Trophoblast cell (in vitro differentiated cells and primary cell): Measurements from ENCODE around the gene AUTS2.

Source experiments
- DNase-seq, 2 donors: peaks; one replicate each; pipeline ENCODE4 v3.0.0-alpha.2; 2016
- H2AFZ ChIP-seq: 2 replicates; pipeline ENCODE4 v1.6.1; 2013; ENCODE audit warnings: low read length, moderate library complexity, mild to moderate bottlenecking; ENCODE audit not compliant: insufficient read depth, poor library complexity
- H2AK5ac ChIP-seq: 2 replicates; pipeline ENCODE4 v1.6.1; 2013; ENCODE audit warnings: mild to moderate bottlenecking, low read length
- H2BK120ac ChIP-seq: 2 replicates; pipeline ENCODE4 v1.6.1; 2013; ENCODE audit warnings: low read length, mild to moderate bottlenecking, moderate library complexity; ENCODE audit not compliant: insufficient read depth, poor library complexity
- H2BK12ac ChIP-seq: 2 replicates; pipeline ENCODE4 v1.6.1; 2013; ENCODE audit warnings: mild to moderate bottlenecking, low read length, moderate library complexity
- H2BK5ac ChIP-seq: 2 replicates; pipeline ENCODE4 v1.6.1; 2013; ENCODE audit warnings: low read length, low read depth, moderate library complexity, mild to moderate bottlenecking; ENCODE audit not compliant: poor library complexity
- H3K14ac ChIP-seq: 2 replicates; pipeline ENCODE4 v1.6.1; 2013; ENCODE audit warnings: mild to moderate bottlenecking, low read length
- H3K18ac ChIP-seq: 2 replicates; pipeline ENCODE4 v1.6.1; 2013; ENCODE audit warnings: mild to moderate bottlenecking, low read length
- H3K23ac ChIP-seq: 2 replicates; pipeline ENCODE4 v1.6.1; 2013; ENCODE audit warnings: low read length
- H3K27ac ChIP-seq: 2 replicates; pipeline ENCODE4 v1.5.1; 2013; ENCODE audit warnings: low read depth, mild to moderate bottlenecking, inconsistent platforms, low read length, moderate library complexity
- H3K27me3 ChIP-seq: 2 replicates; pipeline ENCODE4 v1.6.1; 2013; ENCODE audit warnings: inconsistent platforms, mild to moderate bottlenecking, low read length, moderate library complexity; ENCODE audit not compliant: insufficient read depth
- H3K36me3 ChIP-seq, 2 experiments: 1 replicate in 1 of 2; 2 replicates in 1 of 2; pipeline ENCODE4 v1.6.1; 2013; ENCODE audit warnings: low read length in 2 of 2, mild to moderate bottlenecking in 2 of 2, moderate library complexity in 1 of 2; ENCODE audit not compliant: insufficient read depth in 2 of 2, control insufficient read depth in 1 of 2
- H3K4ac ChIP-seq: 2 replicates; pipeline ENCODE4 v1.6.1; 2013; ENCODE audit warnings: low read depth, mild to moderate bottlenecking, low read length, moderate library complexity
- H3K4me1 ChIP-seq, 2 experiments: 1 replicate in 1 of 2; 2 replicates in 1 of 2; pipeline ENCODE4 v1.6.1; 2013; ENCODE audit warnings: low read length in 2 of 2, mild to moderate bottlenecking in 2 of 2, moderate library complexity in 1 of 2; ENCODE audit not compliant: insufficient read depth in 2 of 2, control insufficient read depth in 1 of 2
- H3K4me2 ChIP-seq: 2 replicates; pipeline ENCODE4 v1.6.1; 2013; ENCODE audit warnings: inconsistent platforms, mild to moderate bottlenecking, low read length, moderate library complexity
- H3K4me3 ChIP-seq: 2 replicates; pipeline ENCODE4 v1.5.1; 2013; ENCODE audit warnings: mild to moderate bottlenecking, low read depth, low read length, inconsistent platforms
- H3K79me1 ChIP-seq: one replicate; pipeline ENCODE4 v1.6.1; 2013; ENCODE audit warnings: low read length
- H3K79me2 ChIP-seq: 2 replicates; pipeline ENCODE4 v1.6.1; 2013; ENCODE audit warnings: low read length, mild to moderate bottlenecking; ENCODE audit not compliant: control insufficient read depth, insufficient read depth, poor library complexity
- H3K9ac ChIP-seq: 2 replicates; pipeline ENCODE4 v1.6.1; 2013; ENCODE audit warnings: mild to moderate bottlenecking, low read length
- H3K9me3 ChIP-seq: 2 replicates; pipeline ENCODE4 v1.6.1; 2013; ENCODE audit warnings: low read depth, mild to moderate bottlenecking, control low read depth, inconsistent platforms, low read length; ENCODE audit not compliant: insufficient read depth
- H4K12ac ChIP-seq: 2 replicates; pipeline ENCODE4 v1.6.1; 2013; ENCODE audit warnings: low read depth, mild to moderate bottlenecking, low read length, moderate library complexity
- H4K8ac ChIP-seq: 2 replicates; pipeline ENCODE4 v1.6.1; 2013; ENCODE audit warnings: low read depth, mild to moderate bottlenecking, low read length, moderate library complexity
- H4K91ac ChIP-seq: one replicate; pipeline ENCODE4 v1.6.1; 2013; ENCODE audit warnings: low read depth, mild to moderate bottlenecking, low read length, moderate library complexity
- WGBS: extraction: QIAGEN DNeasy Blood & Tissue Kit; methylation state at CpG from one replicate; pipeline ENCODE4 v1.1.7; 2013; ENCODE audit warnings: missing lambda C conversion rate; ENCODE audit not compliant: insufficient read length, insufficient coverage; ENCODE audit errors: extremely low coverage; 5-methylcytosine and 5-hydroxymethylcytosine counted together

Gene AUTS2

DNA sequence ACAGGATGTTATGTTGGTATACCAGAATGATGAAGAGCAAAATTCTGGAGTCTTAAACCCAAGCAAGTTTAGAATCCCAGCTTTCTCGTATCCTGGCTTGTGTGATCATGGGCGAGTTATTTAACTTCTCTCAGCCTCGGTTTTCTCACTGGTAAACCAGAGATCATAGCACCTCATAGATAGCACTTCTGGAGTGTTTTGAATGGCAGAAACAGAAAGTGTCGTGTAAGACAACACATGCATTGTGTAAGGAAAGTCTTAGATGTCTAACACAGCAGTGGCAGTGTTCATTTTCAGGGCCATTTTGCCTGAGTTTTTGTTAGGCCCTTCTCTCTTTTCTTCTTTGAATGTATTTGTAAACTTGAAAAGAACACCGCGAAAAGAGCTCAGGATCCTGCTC, 465.1 kb downstream of the AUTS2 start:
- no peak overlapping the region for H2BK12ac ChIP-seq
- no peak overlapping the region for H2AK5ac ChIP-seq
- H2AFZ ChIP-seq, result no peak overlapping the region
- no peaks in the 10 kb centered on the region for H3K27me3 ChIP-seq
- H3K4me1 ChIP-seq, result peaks cover 4 to 6% of the 10 kb centered on the region in 2 experiments
- H4K8ac ChIP-seq, result no peak overlapping the region
- no peaks in the 10 kb centered on the region for H3K79me2 ChIP-seq
- no peak overlapping the region for H4K91ac ChIP-seq
- no CpG with 5 or more reads among the region's 6 CpGs for WGBS
- no peak overlapping the region for H3K27ac ChIP-seq
- H3K4me3 ChIP-seq, result no peak overlapping the region
- no peak overlapping the region for H3K14ac ChIP-seq
- no peaks in the 10 kb centered on the region for H3K9me3 ChIP-seq
- no peak overlapping the region for H2BK5ac ChIP-seq
- no peaks in the 10 kb centered on the region for H3K36me3 ChIP-seq
- no peak overlapping the region for H4K12ac ChIP-seq
- DNase-seq, result no peak
- no peak overlapping the region for H3K9ac ChIP-seq
- H3K23ac ChIP-seq, result no peak overlapping the region
- H3K79me1 ChIP-seq, result no peaks in the 10 kb centered on the region
- H2BK120ac ChIP-seq, result no peak overlapping the region
- no peak overlapping the region for H3K18ac ChIP-seq
- no peak overlapping the region for H3K4ac ChIP-seq
- no peak overlapping the region for H3K4me2 ChIP-seq

DNA sequence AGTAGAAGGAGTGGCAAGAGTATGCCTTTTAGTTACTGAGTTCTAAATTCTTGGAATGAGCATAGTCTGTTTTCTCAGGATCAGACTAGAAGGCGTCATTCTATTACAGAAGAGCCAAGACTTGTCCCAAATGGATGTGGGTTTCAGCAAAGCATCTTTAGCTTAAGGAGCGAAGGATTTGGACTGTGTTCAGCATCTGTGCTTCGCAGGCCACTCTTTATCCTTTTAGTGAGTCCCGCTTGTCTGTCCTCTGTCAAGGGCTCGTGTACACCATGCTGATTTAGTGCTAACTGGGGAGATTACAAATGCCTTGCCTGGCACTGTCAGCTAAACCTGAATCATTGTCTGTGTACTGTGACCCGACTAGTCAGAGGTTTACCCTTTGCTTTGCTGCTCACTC, 465.7 kb downstream of the AUTS2 start:
- no peak overlapping the region for H3K27ac ChIP-seq
- no peak overlapping the region for H3K4ac ChIP-seq
- H3K14ac ChIP-seq, result no peak overlapping the region
- DNase-seq, result no peak
- no peak overlapping the region for H4K12ac ChIP-seq
- H3K36me3 ChIP-seq, result no peaks in the 10 kb centered on the region
- H3K4me1 ChIP-seq, result peaks cover 4 to 6% of the 10 kb centered on the region in 2 experiments
- no peak overlapping the region for H4K91ac ChIP-seq
- no peak overlapping the region for H2BK12ac ChIP-seq
- H2BK120ac ChIP-seq, result no peak overlapping the region
- H3K4me2 ChIP-seq, result no peak overlapping the region
- H3K23ac ChIP-seq, result no peak overlapping the region
- H2AFZ ChIP-seq, result no peak overlapping the region
- H3K79me1 ChIP-seq, result no peaks in the 10 kb centered on the region
- no peak overlapping the region for H4K8ac ChIP-seq
- H2BK5ac ChIP-seq, result no peak overlapping the region
- no peaks in the 10 kb centered on the region for H3K79me2 ChIP-seq
- H3K9me3 ChIP-seq, result no peaks in the 10 kb centered on the region
- H2AK5ac ChIP-seq, result no peak overlapping the region
- H3K27me3 ChIP-seq, result no peaks in the 10 kb centered on the region
- no peak overlapping the region for H3K4me3 ChIP-seq
- no peak overlapping the region for H3K18ac ChIP-seq
- H3K9ac ChIP-seq, result no peak overlapping the region
- no CpG with 5 or more reads among the region's 6 CpGs for WGBS

DNA sequence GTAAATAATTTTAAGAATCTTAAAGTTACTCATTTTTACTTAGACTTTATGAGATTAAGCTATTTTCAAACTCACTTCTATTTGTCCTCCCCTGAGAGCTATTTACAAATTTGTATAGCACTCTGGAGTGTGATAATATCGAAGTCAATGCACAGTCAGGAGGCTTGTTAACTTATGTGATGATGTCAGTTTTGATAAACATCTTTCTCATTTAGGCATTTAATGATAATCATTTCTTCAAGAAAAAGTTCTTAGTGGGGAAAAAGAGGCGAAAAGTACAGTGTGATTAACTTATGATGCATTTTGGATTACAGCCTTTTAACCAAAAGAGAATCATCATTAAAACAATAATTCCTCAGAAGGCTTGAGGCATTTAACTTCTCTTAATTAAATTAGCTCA, 468.6 kb downstream of the AUTS2 start:
- H3K23ac ChIP-seq, result no peak overlapping the region
- no peak for DNase-seq
- H3K79me1 ChIP-seq, result no peaks in the 10 kb centered on the region
- H3K27ac ChIP-seq, result no peak overlapping the region
- H2BK120ac ChIP-seq, result no peak overlapping the region
- H2AFZ ChIP-seq, result no peak overlapping the region
- no peak overlapping the region for H2BK12ac ChIP-seq
- H4K91ac ChIP-seq, result no peak overlapping the region
- H3K79me2 ChIP-seq, result no peaks in the 10 kb centered on the region
- no peaks in the 10 kb centered on the region for H3K36me3 ChIP-seq
- H2BK5ac ChIP-seq, result no peak overlapping the region
- no peak overlapping the region for H3K9ac ChIP-seq
- WGBS, result no CpG with 5 or more reads among the region's 2 CpGs
- no peaks in the 10 kb centered on the region for H3K27me3 ChIP-seq
- H3K18ac ChIP-seq, result no peak overlapping the region
- no peak overlapping the region for H4K8ac ChIP-seq
- no peak overlapping the region for H4K12ac ChIP-seq
- no peak overlapping the region for H3K14ac ChIP-seq
- H3K4me2 ChIP-seq, result no peak overlapping the region
- peaks cover 2% of the 10 kb centered on the region in 2 experiments for H3K4me1 ChIP-seq
- no peak overlapping the region for H2AK5ac ChIP-seq
- no peak overlapping the region for H3K4ac ChIP-seq
- H3K9me3 ChIP-seq, result no peaks in the 10 kb centered on the region
- no peak overlapping the region for H3K4me3 ChIP-seq

DNA sequence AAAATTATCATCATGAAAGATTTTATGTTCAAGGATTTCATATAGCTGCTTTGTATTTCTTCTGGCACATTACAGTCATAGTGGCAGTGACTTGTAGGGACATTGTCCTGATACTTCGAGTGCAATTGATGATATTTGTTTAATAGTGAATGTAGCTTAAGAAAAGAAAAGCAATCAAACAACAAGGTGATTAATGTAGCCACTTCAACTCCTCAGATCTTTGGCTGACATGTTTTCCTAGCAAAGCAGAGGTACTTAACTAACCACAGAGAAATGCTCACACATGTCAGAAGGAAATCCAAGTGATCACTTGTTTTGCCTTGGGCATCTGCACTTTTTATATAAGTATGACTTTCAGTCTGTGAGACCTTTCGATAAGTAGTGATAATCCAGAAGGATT, 470.3 kb downstream of the AUTS2 start:
- Histone ChIP-seq H2BK5ac (no peak overlapping the region), H3K4me2 (no peak overlapping the region), H2AFZ (no peak overlapping the region), H4K8ac (no peak overlapping the region), H2BK120ac (no peak overlapping the region), H4K91ac (no peak overlapping the region), H3K4me1 (no peaks in the 10 kb centered on the region), H3K23ac (no peak overlapping the region), H3K27ac (no peak overlapping the region), H3K9me3 (no peaks in the 10 kb centered on the region), H2BK12ac (no peak overlapping the region), H4K12ac (no peak overlapping the region), H3K79me1 (no peaks in the 10 kb centered on the region), H3K36me3 (no peaks in the 10 kb centered on the region), H3K14ac (no peak overlapping the region), H3K18ac (no peak overlapping the region), H2AK5ac (no peak overlapping the region), H3K9ac (no peak overlapping the region), H3K27me3 (no peaks in the 10 kb centered on the region), H3K79me2 (no peaks in the 10 kb centered on the region), H3K4me3 (no peak overlapping the region), H3K4ac (no peak overlapping the region)
- no CpG with 5 or more reads among the region's 2 CpGs for WGBS
- DNase-seq, result no peak
